ENCODE results near the gene MRPS15. TPM values are rescaled to one million over a fixed set of nuclear protein-coding genes. Genes with fewer than 3 reads are reported as not detected.

MRPS15 gene
- total RNA-seq, 1 experiment from 2014 or later = 98.7 TPM

DNA sequence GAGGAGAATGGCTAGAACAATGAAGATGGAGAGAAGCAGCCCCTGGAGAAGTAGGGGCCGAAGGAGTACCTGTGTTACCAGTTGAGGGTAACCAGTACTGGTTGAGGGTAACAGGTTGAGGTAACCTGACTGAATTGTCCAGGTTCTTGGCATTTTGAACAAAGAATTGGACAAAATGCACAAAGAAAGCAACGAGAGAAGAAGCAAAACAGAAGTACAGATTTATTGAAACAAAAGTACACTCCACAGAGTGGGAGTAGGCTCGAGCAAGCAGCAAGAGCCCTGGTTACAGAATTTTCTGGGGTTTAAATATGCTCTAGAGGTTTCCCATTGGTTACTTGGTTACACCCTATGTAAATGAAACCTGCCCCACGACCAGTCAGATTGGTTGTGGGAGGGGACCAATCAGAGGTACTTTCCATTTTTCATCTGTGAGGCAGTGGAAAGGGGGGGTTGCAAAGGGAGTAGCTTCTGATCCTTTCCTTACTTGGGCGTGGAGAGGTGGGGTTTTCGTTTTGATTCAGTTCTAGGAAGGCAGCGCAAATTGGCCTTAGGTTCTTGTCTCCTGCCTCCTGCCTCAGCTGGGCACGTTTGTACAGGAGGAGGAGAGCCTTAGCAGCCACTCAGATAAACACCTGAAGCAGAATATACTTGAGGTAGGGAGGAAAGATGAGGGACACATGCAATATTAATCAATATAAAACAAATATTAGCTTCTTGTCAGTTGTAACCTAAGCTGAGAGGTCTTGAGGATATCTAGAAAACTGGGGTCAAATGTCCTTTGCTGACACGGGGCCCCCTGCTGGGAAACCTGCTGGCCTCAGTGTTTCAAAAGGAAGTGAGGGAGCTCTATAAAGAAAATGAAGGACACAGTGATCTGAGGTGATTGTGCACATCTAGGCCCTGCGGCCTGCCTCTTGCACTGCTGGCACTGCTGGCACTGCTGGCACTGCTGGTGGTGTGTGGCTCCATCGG lies 52.2 kb downstream of the MRPS15 start:
- Histone ChIP-seq H3K27me3 (ENCODE audit: insufficient read depth, low read length) (no peaks in the 10 kb centered on the region), H3K27ac (ENCODE audit: low read depth, low read length) (no peak overlapping the region), H4K20me1 (ENCODE audit: insufficient read depth) (no peaks in the 10 kb centered on the region), H3K79me2 (ENCODE audit: insufficient read depth, low read length) (no peaks in the 10 kb centered on the region), H3K9ac (ENCODE audit: low read length) (no peak overlapping the region), H3K4me2 (ENCODE audit: low read length) (peak overlapping the region; percentile 27; the same call in 1 of the 2 replicates), H3K4me3 (replicated peaks in 1 of 2; ENCODE audit: low read depth in 1 of 2, low read length in 2 of 2) (no peak overlapping the region), H3K4me1 (ENCODE audit: control insufficient read depth in 1 of 2, insufficient read depth in 2 of 2, low read length in 2 of 2) (peaks cover 8 to 17% of the 10 kb centered on the region in 2 experiments), H3K36me3 (ENCODE audit: control insufficient read depth in 1 of 2, insufficient read depth in 2 of 2, low read length in 2 of 2) (no peaks in the 10 kb centered on the region; a peak in 1 of 4 replicates), H3K9me2 (ENCODE audit: insufficient read depth) (no peaks in the 10 kb centered on the region), H2AFZ (ENCODE audit: low read depth, low read length, poor library complexity, severe bottlenecking) (no peak overlapping the region), H3K9me3 (ENCODE audit: control insufficient read depth in 1 of 2, insufficient read depth in 1 of 2, low read depth in 1 of 2, low read length in 2 of 2) (no peaks in the 10 kb centered on the region)
- TF ChIP-seq SRF (IDR thresholded peaks at IDR 0.05; ENCODE audit: low read depth) (peak; percentile 59), POLR2A (IDR thresholded peaks at IDR 0.05; ENCODE audit: borderline replicate concordance, extremely low read depth, insufficient read depth, insufficient read length) (peak; percentile 39), SP1 (IDR thresholded peaks at IDR 0.05; ENCODE audit: low read depth) (no peak)
- TF ChIP-seq, protein P1, sequence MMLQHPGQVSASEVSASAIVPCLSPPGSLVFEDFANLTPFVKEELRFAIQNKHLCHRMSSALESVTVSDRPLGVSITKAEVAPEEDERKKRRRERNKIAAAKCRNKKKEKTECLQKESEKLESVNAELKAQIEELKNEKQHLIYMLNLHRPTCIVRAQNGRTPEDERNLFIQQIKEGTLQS (IDR thresholded peaks at IDR 0.05) = no peak
- POLR2A ChIA-PET = interaction anchor here (0.9 to 1.6 kb wide), 3 partner anchors 11 to 26 kb away, joined by 3 to 15 read pairs (median 8); no protein-coding TSS in a partner anchor
- intact Hi-C loops (cut with micrococcal nuclease) = no loop called here
- no TSS peak for BruUV-seq (replicated peaks)
- RAD21 ChIA-PET (ENCODE audit: low non-redundant PET in 1 of 2, low total read pairs in 2 of 2, uncharacterized antibody in 2 of 2, unreplicated experiment in 2 of 2) = no interaction called here
- CTCF ChIA-PET = no interaction called here
- ATAC-seq = peak; percentile 82
- DNase-seq (ENCODE audit: low read depth, low spot score) = no peak

DNA sequence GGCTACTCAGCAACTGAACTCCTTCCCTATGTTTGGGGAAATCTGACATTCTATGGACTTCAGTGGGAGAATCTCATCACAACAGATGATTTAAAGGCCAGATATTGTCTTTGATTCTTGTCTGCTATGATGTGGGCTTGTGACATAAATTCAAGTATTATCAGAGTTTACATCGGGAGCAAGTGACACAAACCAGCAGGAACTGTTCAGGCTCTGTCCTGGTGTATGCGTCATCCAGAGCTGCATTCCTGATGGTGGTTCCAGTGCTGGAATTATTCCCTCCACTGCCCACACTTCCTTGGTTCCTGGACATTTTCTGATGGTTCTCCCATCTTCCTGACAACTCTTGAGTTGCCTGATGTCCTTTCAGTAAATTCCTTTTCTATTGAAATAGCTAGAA lies 55.7 kb downstream of the MRPS15 start:
- Histone ChIP-seq H3K27me3 (ENCODE audit: insufficient read depth, low read length) (no peaks in the 10 kb centered on the region), H3K27ac (ENCODE audit: low read depth, low read length) (no peak overlapping the region), H2AFZ (ENCODE audit: low read depth, low read length, poor library complexity, severe bottlenecking) (no peak overlapping the region), H3K4me1 (ENCODE audit: control insufficient read depth in 1 of 2, insufficient read depth in 2 of 2, low read length in 2 of 2) (peaks cover 5 to 11% of the 10 kb centered on the region in 2 experiments; a peak in 3 of 4 replicates), H3K79me2 (ENCODE audit: insufficient read depth, low read length) (no peaks in the 10 kb centered on the region), H3K4me2 (ENCODE audit: low read length) (no peak overlapping the region), H3K4me3 (replicated peaks in 1 of 2; ENCODE audit: low read depth in 1 of 2, low read length in 2 of 2) (no peak overlapping the region), H4K20me1 (ENCODE audit: insufficient read depth) (no peaks in the 10 kb centered on the region), H3K9me2 (ENCODE audit: insufficient read depth) (no peaks in the 10 kb centered on the region), H3K36me3 (ENCODE audit: control insufficient read depth in 1 of 2, insufficient read depth in 2 of 2, low read length in 2 of 2) (no peaks in the 10 kb centered on the region; a peak in 1 of 4 replicates), H3K9ac (ENCODE audit: low read length) (no peak overlapping the region), H3K9me3 (ENCODE audit: control insufficient read depth in 1 of 2, insufficient read depth in 1 of 2, low read depth in 1 of 2, low read length in 2 of 2) (no peaks in the 10 kb centered on the region)
- ChIA-PET CTCF (no interaction called here), POLR2A (no interaction called here), RAD21 (ENCODE audit: low non-redundant PET in 1 of 2, low total read pairs in 2 of 2, uncharacterized antibody in 2 of 2, unreplicated experiment in 2 of 2) (no interaction called here)
- no peak for ATAC-seq
- DNase-seq (ENCODE audit: low read depth, low spot score) = no peak
- intact Hi-C loops (cut with micrococcal nuclease) = no loop called here
- no peak for TF ChIP-seq ELF1 (IDR thresholded peaks at IDR 0.05; ENCODE audit: borderline replicate concordance, low read depth)
- no peak for TF ChIP-seq EZH2phosphoT487 (IDR thresholded peaks at IDR 0.05; ENCODE audit: borderline replicate concordance)
- TF ChIP-seq, protein P2, sequence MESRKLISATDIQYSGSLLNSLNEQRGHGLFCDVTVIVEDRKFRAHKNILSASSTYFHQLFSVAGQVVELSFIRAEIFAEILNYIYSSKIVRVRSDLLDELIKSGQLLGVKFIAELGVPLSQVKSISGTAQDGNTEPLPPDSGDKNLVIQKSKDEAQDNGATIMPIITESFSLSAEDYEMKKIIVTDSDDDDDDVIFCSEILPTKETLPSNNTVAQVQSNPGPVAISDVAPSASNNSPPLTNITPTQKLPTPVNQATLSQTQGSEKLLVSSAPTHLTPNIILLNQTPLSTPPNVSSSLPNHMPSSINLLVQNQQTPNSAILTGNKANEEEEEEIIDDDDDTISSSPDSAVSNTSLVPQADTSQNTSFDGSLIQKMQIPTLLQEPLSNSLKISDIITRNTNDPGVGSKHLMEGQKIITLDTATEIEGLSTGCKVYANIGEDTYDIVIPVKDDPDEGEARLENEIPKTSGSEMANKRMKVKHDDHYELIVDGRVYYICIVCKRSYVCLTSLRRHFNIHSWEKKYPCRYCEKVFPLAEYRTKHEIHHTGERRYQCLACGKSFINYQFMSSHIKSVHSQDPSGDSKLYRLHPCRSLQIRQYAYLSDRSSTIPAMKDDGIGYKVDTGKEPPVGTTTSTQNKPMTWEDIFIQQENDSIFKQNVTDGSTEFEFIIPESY (IDR thresholded peaks at IDR 0.05; ENCODE audit: extremely low read depth, insufficient replicate concordance, low read length) = no peak
- BruUV-seq (replicated peaks) = no TSS peak

All from HCT116 (cell line).